ENCODE measurements around the gene KRTAP10-12.

- TF ChIP-seq EP300 (IDR thresholded peaks at IDR 0.05) = no peak
- TF ChIP-seq, protein P1, sequence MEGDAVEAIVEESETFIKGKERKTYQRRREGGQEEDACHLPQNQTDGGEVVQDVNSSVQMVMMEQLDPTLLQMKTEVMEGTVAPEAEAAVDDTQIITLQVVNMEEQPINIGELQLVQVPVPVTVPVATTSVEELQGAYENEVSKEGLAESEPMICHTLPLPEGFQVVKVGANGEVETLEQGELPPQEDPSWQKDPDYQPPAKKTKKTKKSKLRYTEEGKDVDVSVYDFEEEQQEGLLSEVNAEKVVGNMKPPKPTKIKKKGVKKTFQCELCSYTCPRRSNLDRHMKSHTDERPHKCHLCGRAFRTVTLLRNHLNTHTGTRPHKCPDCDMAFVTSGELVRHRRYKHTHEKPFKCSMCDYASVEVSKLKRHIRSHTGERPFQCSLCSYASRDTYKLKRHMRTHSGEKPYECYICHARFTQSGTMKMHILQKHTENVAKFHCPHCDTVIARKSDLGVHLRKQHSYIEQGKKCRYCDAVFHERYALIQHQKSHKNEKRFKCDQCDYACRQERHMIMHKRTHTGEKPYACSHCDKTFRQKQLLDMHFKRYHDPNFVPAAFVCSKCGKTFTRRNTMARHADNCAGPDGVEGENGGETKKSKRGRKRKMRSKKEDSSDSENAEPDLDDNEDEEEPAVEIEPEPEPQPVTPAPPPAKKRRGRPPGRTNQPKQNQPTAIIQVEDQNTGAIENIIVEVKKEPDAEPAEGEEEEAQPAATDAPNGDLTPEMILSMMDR (IDR thresholded peaks at IDR 0.05) = no peak
Observed at GRCh38 chr21:44736291-44737004, 39.5 kb downstream of the KRTAP10-12 start.

Measured in tibial nerve (tissue), 4 donors.